Psoas muscle (tissue), 8 donors: ENCODE data around the gene GAPDHS. TPM values are rescaled to one million over a fixed set of nuclear protein-coding genes. Genes with fewer than 3 reads are reported as not detected.

Experiments
- ATAC-seq, 4 donors: fragments of 200-7000 bp; cut with Tn5 transposase; one replicate each; pipeline ENCODE4 v1.9.1; 2020; ENCODE audit warnings: moderate library complexity in 3 of 4, mild to moderate bottlenecking in 2 of 4
- DNase-seq, 2 donors: peaks; one replicate each; pipeline ENCODE4 v3.0.0-alpha.2; 2020
- H3K27ac ChIP-seq: fragments of 200-600 bp; one replicate; pipeline ENCODE4 v1.8.0; 2022
- H3K27me3 ChIP-seq, 3 donors: fragments of 200-600 bp in 1 of 3; one replicate each; pipeline versions ENCODE4 v1.6.1 to v1.8.0; 2013 to 2022; ENCODE audit warnings: low read length in 2 of 3, mild to moderate bottlenecking in 2 of 3, moderate library complexity in 1 of 3; ENCODE audit not compliant: insufficient read depth in 3 of 3
- H3K36me3 ChIP-seq, 2 donors: fragments of 200-600 bp in 1 of 2; one replicate each; pipeline versions ENCODE4 v1.6.1 to v1.8.0; 2013 to 2022; ENCODE audit warnings: low read depth in 1 of 2, mild to moderate bottlenecking in 1 of 2, moderate library complexity in 1 of 2; ENCODE audit not compliant: insufficient read depth in 1 of 2
- H3K4me1 ChIP-seq: fragments of 200-600 bp; one replicate; pipeline ENCODE4 v1.8.0; 2022
- H3K4me3 ChIP-seq: fragments of 200-600 bp; one replicate; pipeline ENCODE4 v1.8.0; 2022; ENCODE audit warnings: mild to moderate bottlenecking
- H3K9me3 ChIP-seq: fragments of 200-600 bp; one replicate; pipeline ENCODE4 v1.8.0; 2022
- CTCF ChIP-seq: fragments of 200-600 bp; IDR thresholded peaks from one replicate; pipeline ENCODE4 v1.8.0; 2022; ENCODE audit warnings: antibody characterized with exemption
- WGBS, 3 donors: extraction: QIAGEN DNeasy Blood & Tissue Kit; methylation state at CpG; one replicate each; pipeline versions ENCODE4 v1.1.6 to v1.1.7; 2013; 5-methylcytosine and 5-hydroxymethylcytosine counted together
- intact Hi-C, 2 donors: fragments of 100-400 bp; cut with DNase I; formaldehyde crosslinking; loops; one replicate each; pipeline versions ENCODE4 v1.11.0 to v1.14.2; 2022
- polyA plus RNA-seq, 3 donors: library from polyadenylated mRNA; stranded (reverse); fragments of 200-250 nt; gene quantifications; one replicate each; pipeline ENCODE4 v1.2.3, GENCODE V29; 2013
- total RNA-seq, 4 donors: library from RNA; stranded (reverse); fragmentation: NEBNext Ultra II Directional in 2 of 4; extraction: Animal tissue kit (Norgen Biotek cat#: 25700) in 2 of 4; gene quantifications; one replicate each; pipeline versions ENCODE4 v1.2.1 to v1.2.4, GENCODE V29; 2021 to 2023
- donor health status: healthy with polysubstance abuse.
- donor health status: DM: no; HTN: no; CAD: no; lungs with moderate emphysema.
- donor health status: Bipolar disorder and iron deficiency.
- donor health status: healthy.
- donor health status: DM: yes; HTN: yes; CAD: no.
- donor health status: DM: no; HTN: no; CAD: no.
- donor health status: DM: no; HTN: no; CAD: no.
- donor health status: DM: yes; HTN: yes; CAD: no.

Gene GAPDHS
- total and polyA plus RNA-seq, 7 donors: not detected

- ATAC-seq (no peak), DNase-seq (no peak)
- 84 to 93% (median 92%) methylated on average over 3 of the region's 3 CpGs for WGBS, 3 donors
- Histone ChIP-seq H3K27me3 (peaks cover 0 to 79% (median 24%) of the 10 kb centered on the region in 3 donors), H3K4me3 (no peak overlapping the region), H3K9me3 (no peaks in the 10 kb centered on the region), H3K27ac (no peak overlapping the region), H3K36me3 (no peaks in the 10 kb centered on the region), H3K4me1 (peaks cover 4% of the 10 kb centered on the region)
- intact Hi-C loops: no loop called here
- TF ChIP-seq CTCF: no peak
These were observed 25.1 kb upstream of the GAPDHS start for GRCh38 chr19:35508129-35508528.

GRCh38 chr19:35509018-35509652 lies 24.1 kb upstream of the GAPDHS start:
- ATAC-seq (no peak), DNase-seq (no peak)
- Histone ChIP-seq H3K4me3 (no peak overlapping the region), H3K4me1 (peaks cover 4% of the 10 kb centered on the region), H3K36me3 (no peaks in the 10 kb centered on the region), H3K27ac (no peak overlapping the region), H3K9me3 (no peaks in the 10 kb centered on the region), H3K27me3 (peaks cover 0 to 88% (median 32%) of the 10 kb centered on the region in 3 donors)
- intact Hi-C loops: no loop called here
- TF ChIP-seq CTCF: no peak
- WGBS, 3 donors: 18 to 24% (median 20%) methylated on average over 12 of the region's 12 CpGs

- Histone ChIP-seq H3K4me3 (peak overlapping the region; percentile 47), H3K4me1 (peaks cover 4% of the 10 kb centered on the region), H3K36me3 (no peaks in the 10 kb centered on the region), H3K9me3 (no peaks in the 10 kb centered on the region), H3K27me3 (peaks cover 0 to 94% (median 35%) of the 10 kb centered on the region in 3 donors), H3K27ac (no peak overlapping the region)
- DNase-seq (peak; percentile 67 to 76), ATAC-seq (peak; percentile 63 to 86 (median 78))
- WGBS, 3 donors: 0 to 1% (median 1%) methylated on average over 36 to 39 of the region's 39 CpGs
- intact Hi-C loops: no loop called here
- TF ChIP-seq CTCF: peak; percentile 80
These were observed 23.2 kb upstream of the GAPDHS start for GRCh38 chr19:35509861-35510625.

- Histone ChIP-seq H3K27me3 (peaks cover 0 to 94% (median 36%) of the 10 kb centered on the region in 3 donors), H3K9me3 (no peaks in the 10 kb centered on the region), H3K36me3 (no peaks in the 10 kb centered on the region), H3K4me1 (peaks cover 4% of the 10 kb centered on the region), H3K4me3 (no peak overlapping the region), H3K27ac (no peak overlapping the region)
- no peak for DNase-seq
- no peak for ATAC-seq
- WGBS, 3 donors: 3 to 11% (median 6%) methylated on average over 15 of the region's 15 CpGs
- intact Hi-C loops: no loop called here
- no peak for TF ChIP-seq CTCF
These were observed 22.7 kb upstream of the GAPDHS start for GRCh38 chr19:35510626-35510964.
